Tibial nerve (tissue), 4 donors: Measurements from ENCODE around the gene ST13. TPM values are rescaled to one million over a fixed set of nuclear protein-coding genes. Genes with fewer than 3 reads are reported as not detected.
"Not testable (repeated sequence)": the region's sequence is repeated elsewhere in the genome, so short reads cannot be mapped to it uniquely, and the experiment has no call there.

Source experiments
- DNase-seq, 2 donors: peaks; one replicate each; pipeline ENCODE4 v3.0.0-alpha.2; 2019; ENCODE audit warnings: low spot score in 2 of 2
- H3K27ac ChIP-seq, 4 donors: fragments of 200-600 bp; sonication (generic) in 3 of 4; one replicate each; pipeline ENCODE4 v1.5.1; 2017 to 2019; ENCODE audit warnings: mild to moderate bottlenecking in 1 of 4
- H3K27me3 ChIP-seq, 2 donors: fragments of 200-600 bp; sonication (generic) in 1 of 2; one replicate each; pipeline versions ENCODE4 v1.5.1 to v1.6.0; 2017 to 2019
- H3K36me3 ChIP-seq, 3 donors: fragments of 200-600 bp; sonication (generic); one replicate each; pipeline ENCODE4 v1.5.1; 2018 to 2019
- H3K4me1 ChIP-seq, 4 donors: fragments of 200-600 bp; sonication (generic) in 3 of 4; one replicate each; pipeline ENCODE4 v1.5.1; 2017 to 2019
- H3K4me3 ChIP-seq, 4 donors: fragments of 200-600 bp; sonication (generic) in 3 of 4; one replicate each; pipeline ENCODE4 v1.5.1; 2017 to 2019; ENCODE audit warnings: mild to moderate bottlenecking in 1 of 4, moderate library complexity in 1 of 4
- H3K9me3 ChIP-seq, 4 donors: fragments of 200-600 bp; sonication (generic) in 3 of 4; one replicate each; pipeline ENCODE4 v1.5.1; 2017 to 2019
- CTCF ChIP-seq, 5 experiments: fragments of 200-600 bp in 3 of 5; fragments of 450-650 bp in 2 of 5; sonication (generic) in 3 of 5; IDR thresholded peaks; one replicate each; pipeline ENCODE4 v1.5.1; 2016 to 2019; ENCODE audit warnings: antibody characterized with exemption in 5 of 5, mild to moderate bottlenecking in 3 of 5, moderate library complexity in 2 of 5
- EP300 ChIP-seq, 2 donors: sonication (generic); formaldehyde crosslinking; IDR thresholded peaks; one replicate each; pipeline ENCODE4 v1.6.1; 2017; ENCODE audit warnings: antibody characterized with exemption in 2 of 2, mild to moderate bottlenecking in 1 of 2
- POLR2A ChIP-seq, 2 donors: fragments of 450-650 bp; IDR thresholded peaks; one replicate each; pipeline ENCODE4 v1.6.1; 2017; ENCODE audit warnings: antibody characterized with exemption in 2 of 2, mild to moderate bottlenecking in 2 of 2, moderate library complexity in 2 of 2
- WGBS, 2 donors: methylation state at CpG; one replicate each; pipeline ENCODE4 v1.1.5; 2018; 5-methylcytosine and 5-hydroxymethylcytosine counted together
- total RNA-seq, 4 donors: library from RNA; depleted of rRNA; stranded (reverse); fragments of >200 nt; gene quantifications; one replicate each; pipeline ENCODE4 v1.1.0, GENCODE V29; 2016

Gene ST13
- total RNA-seq, 4 donors from 2014 or later, result 96.9 to 142 (median 114) TPM

GRCh38 chr22:40797427-40797826, 59.0 kb downstream of the ST13 start:
- peaks cover 0 to 40% (median 0%) of the 10 kb centered on the region in 3 donors for H3K36me3 ChIP-seq
- no peak for DNase-seq
- no peak overlapping the region for H3K4me3 ChIP-seq
- no peaks in the 10 kb centered on the region for H3K27me3 ChIP-seq
- H3K4me1 ChIP-seq, result peaks cover 0 to 3% (median 0%) of the 10 kb centered on the region in 4 donors
- 95 to 96% methylated on average over 1 of the region's 1 CpG for WGBS, 2 donors
- TF ChIP-seq CTCF (IDR thresholded peaks at IDR 0.05), result no peak
- TF ChIP-seq EP300 (IDR thresholded peaks at IDR 0.05), result no peak
- TF ChIP-seq POLR2A (IDR thresholded peaks at IDR 0.05), result no peak
- H3K27ac ChIP-seq, result no peak overlapping the region
- H3K9me3 ChIP-seq, result no peaks in the 10 kb centered on the region

- WGBS, 2 donors, result 64 to 83% methylated on average over 2 of the region's 2 CpGs
Measured at GRCh38 chr22:40792451-40792850, 64.0 kb downstream of the ST13 start.

GRCh38 chr22:40791241-40791640, 65.2 kb downstream of the ST13 start:
- Histone ChIP-seq H3K36me3 (peaks cover 0 to 77% (median 0%) of the 10 kb centered on the region in 3 donors), H3K4me1 (no peaks in the 10 kb centered on the region), H3K9me3 (no peaks in the 10 kb centered on the region), H3K27ac (no peak overlapping the region), H3K4me3 (no peak overlapping the region), H3K27me3 (no peaks in the 10 kb centered on the region)
- no peak for DNase-seq
- TF ChIP-seq CTCF (IDR thresholded peaks at IDR 0.05), result no peak
- no peak for TF ChIP-seq EP300 (IDR thresholded peaks at IDR 0.05)
- TF ChIP-seq POLR2A (IDR thresholded peaks at IDR 0.05), result no peak

More at GRCh38 chr22:40792451-40792850, 64.0 kb downstream of the ST13 start:
- Histone ChIP-seq H3K4me3 (no peak overlapping the region), H3K27me3 (no peaks in the 10 kb centered on the region), H3K9me3 (no peaks in the 10 kb centered on the region), H3K27ac (no peak overlapping the region), H3K36me3 (peaks cover 0 to 72% (median 0%) of the 10 kb centered on the region in 3 donors), H3K4me1 (no peaks in the 10 kb centered on the region)
- TF ChIP-seq CTCF (IDR thresholded peaks at IDR 0.05), result no peak
- TF ChIP-seq EP300 (IDR thresholded peaks at IDR 0.05), result no peak
- TF ChIP-seq POLR2A (IDR thresholded peaks at IDR 0.05), result no peak
- no peak for DNase-seq

GRCh38 chr22:40789131-40789530, 67.3 kb downstream of the ST13 start:
- WGBS, 2 donors, result 97 to 98% methylated on average over 22 of the region's 22 CpGs
- Histone ChIP-seq H3K4me1 (no peaks in the 10 kb centered on the region), H3K36me3 (peaks cover 0 to 79% (median 0%) of the 10 kb centered on the region in 3 donors), H3K27ac (no peak overlapping the region), H3K27me3 (no peaks in the 10 kb centered on the region), H3K4me3 (no peak overlapping the region), H3K9me3 (no peaks in the 10 kb centered on the region)
- no peak for DNase-seq
- TF ChIP-seq EP300 (IDR thresholded peaks at IDR 0.05) (no peak), CTCF (IDR thresholded peaks at IDR 0.05) (no peak), POLR2A (IDR thresholded peaks at IDR 0.05) (no peak)

GRCh38 chr22:40782521-40782920, 73.9 kb downstream of the ST13 start:
- WGBS, 2 donors, result 66% methylated on average over 3 of the region's 3 CpGs
- no peak overlapping the region for H3K4me3 ChIP-seq
- no peak for TF ChIP-seq POLR2A (IDR thresholded peaks at IDR 0.05)
- TF ChIP-seq CTCF (IDR thresholded peaks at IDR 0.05), result no peak
- no peak overlapping the region for H3K27ac ChIP-seq
- no peaks in the 10 kb centered on the region for H3K9me3 ChIP-seq
- no peaks in the 10 kb centered on the region for H3K27me3 ChIP-seq
- no peaks in the 10 kb centered on the region for H3K4me1 ChIP-seq
- DNase-seq, result no peak
- H3K36me3 ChIP-seq, result peaks cover 0 to 69% (median 0%) of the 10 kb centered on the region in 3 donors

GRCh38 chr22:40781749-40782148, 74.7 kb downstream of the ST13 start:
- H3K27ac ChIP-seq, H3K4me3 ChIP-seq, DNase-seq, H3K9me3 ChIP-seq, H3K4me1 ChIP-seq, H3K27me3 ChIP-seq: not testable (repeated sequence)
- H3K36me3 ChIP-seq, result peaks cover 0 to 68% (median 0%) of the 10 kb centered on the region in 3 donors
- WGBS, 2 donors, result 84 to 89% methylated on average over 14 of the region's 14 CpGs
